ENCODE data around the gene NSUN6.

Gene NSUN6

DNA sequence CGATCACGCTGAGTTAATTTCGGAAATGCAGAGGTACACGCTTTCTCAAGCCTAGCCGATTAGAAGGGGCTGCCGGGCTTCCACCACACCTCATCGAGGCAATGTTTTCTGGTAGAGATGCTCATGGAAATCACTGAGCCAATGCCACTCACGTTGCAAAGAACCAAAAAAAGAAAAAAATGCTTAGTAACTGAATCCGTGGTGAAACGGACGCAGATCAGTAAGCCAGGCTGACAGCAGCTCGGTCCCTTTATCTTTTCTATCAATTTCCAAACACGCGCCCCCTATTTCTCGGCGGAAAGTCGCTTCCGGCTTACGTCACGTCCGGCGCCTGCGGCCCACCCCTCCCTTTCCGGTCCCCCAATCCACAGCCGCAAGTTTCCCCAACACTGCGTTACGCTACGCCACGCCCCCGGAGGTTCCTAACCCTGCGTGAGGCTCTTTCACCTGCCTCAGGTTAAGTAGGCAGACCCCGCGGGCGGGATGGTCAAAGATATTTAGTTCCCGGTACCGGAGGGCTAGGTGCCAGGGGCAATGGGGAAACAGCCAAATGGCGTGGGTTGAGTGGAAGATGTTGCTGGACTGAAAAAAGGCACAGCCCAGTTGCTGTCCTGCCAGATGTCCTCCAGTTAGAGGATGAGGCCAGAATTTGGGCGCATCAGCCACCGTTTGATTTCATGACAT is at the start of gene NSUN6:
Gene NSUN6, minus strand, starts transcription at position 264 of the 684 bp plus-strand sequence. CDS start 384 bp downstream, outside the sequence.
- DNase-seq (ENCODE audit: low read depth) = peak; percentile 71

- DNase-seq (ENCODE audit: low read depth) = no peak
Observed at GRCh38 chr10:18699849-18700840, 48.8 kb upstream of the NSUN6 start.

- no peak for DNase-seq (ENCODE audit: low read depth)
Observed at GRCh38 chr10:18690541-18690940, 39.2 kb upstream of the NSUN6 start.

DNA sequence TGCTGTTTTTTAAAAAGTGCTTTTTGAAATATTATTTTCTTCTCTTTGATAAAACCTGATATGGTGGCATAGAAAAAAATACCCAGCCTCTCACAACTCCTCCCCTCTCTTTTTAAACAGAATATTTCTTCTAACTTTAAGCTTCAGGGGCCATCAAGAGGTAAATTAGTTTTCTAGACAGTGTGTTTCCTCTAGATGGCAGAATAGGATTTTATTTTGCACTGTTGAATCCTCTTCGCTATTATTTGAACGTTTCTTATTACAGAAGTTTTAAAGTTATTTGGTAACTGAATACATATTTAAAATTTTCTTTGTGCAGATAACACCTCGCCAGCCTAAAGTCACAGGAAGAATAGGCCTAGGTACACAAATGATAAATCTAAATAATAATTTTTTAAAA is 38.1 kb upstream of the NSUN6 start:
- no peak for DNase-seq (ENCODE audit: low read depth)

DNA sequence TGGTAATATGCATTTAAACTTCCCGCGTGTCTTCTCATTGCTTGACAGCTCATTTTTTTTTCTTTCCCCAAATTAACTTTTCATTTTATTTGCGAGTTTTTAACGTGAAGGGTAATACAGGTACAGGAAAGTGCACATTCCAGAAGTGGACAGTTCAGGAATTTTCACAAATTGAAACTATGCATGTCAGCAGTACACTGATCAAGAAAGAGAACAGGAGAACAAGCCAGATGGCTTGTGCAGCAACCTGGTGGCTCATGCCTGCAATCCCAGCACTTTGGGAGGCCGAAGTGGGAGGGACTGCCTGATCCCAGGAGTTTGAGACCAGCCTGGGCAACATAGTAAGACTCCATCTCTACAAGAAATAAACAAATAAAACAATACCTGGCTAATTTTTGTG is 36.3 kb upstream of the NSUN6 start:
- DNase-seq (ENCODE audit: low read depth) = no peak

GRCh38 chr10:18687195-18687594 is 35.8 kb upstream of the NSUN6 start:
- DNase-seq (ENCODE audit: low read depth) = no peak

DNA sequence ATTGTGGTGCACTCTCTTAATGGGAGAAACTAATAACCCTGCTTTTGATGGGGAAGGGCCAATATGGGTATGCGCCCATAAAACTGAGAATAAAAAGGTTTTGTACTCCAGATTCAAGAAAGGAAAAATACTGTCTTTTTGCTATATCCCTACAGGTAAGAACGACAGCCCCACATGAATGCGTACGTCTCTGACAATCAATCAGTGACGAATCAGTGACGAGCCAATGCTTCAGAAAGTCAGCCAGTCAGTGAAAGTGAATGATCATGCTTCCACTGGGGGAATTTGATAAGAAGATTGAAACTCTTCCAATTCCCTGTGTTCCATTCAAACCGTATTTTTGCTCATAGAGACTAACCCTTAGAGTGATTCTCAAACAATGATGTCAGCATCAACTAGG is 34.2 kb upstream of the NSUN6 start:
- no peak for DNase-seq (ENCODE audit: low read depth)

GRCh38 chr10:18684953-18685352 is 33.6 kb upstream of the NSUN6 start:
- no peak for DNase-seq (ENCODE audit: low read depth)

- DNase-seq (ENCODE audit: low read depth) = no peak
Observed at GRCh38 chr10:18684416-18684815, 33.0 kb upstream of the NSUN6 start.

- DNase-seq (ENCODE audit: low read depth) = no peak
Observed at GRCh38 chr10:18683427-18683826, 32.0 kb upstream of the NSUN6 start.

DNA sequence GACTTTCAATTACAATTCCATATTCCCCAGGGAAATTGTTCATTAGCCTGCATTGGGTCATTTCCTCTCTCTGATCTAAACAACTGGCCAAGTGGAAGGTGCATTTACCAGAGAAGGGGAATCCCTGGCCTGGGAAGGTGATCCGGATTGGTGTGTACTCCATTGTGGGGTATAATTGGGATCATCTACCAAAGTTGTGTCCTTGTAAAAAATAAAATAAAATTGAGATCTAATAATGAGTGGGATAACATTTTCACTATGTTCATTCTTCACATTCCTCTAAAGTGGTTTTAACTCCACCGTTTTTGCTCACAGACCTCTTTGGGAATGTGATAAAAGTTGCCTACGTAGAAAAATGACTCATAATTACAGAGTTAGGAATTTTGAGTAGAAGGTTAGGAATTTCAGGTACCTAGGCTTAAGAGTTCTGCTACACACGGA is 30.6 kb upstream of the NSUN6 start:
- no peak for DNase-seq (ENCODE audit: low read depth)

- DNase-seq (ENCODE audit: low read depth) = no peak
Observed at GRCh38 chr10:18681366-18681765, 30.0 kb upstream of the NSUN6 start.

GRCh38 chr10:18680754-18681153 is 29.4 kb upstream of the NSUN6 start:
- DNase-seq (ENCODE audit: low read depth) = no peak

GRCh38 chr10:18675086-18675801 is 23.9 kb upstream of the NSUN6 start:
- DNase-seq (ENCODE audit: low read depth) = no peak

GRCh38 chr10:18668026-18668425 is 16.6 kb upstream of the NSUN6 start:
- no peak for DNase-seq (ENCODE audit: low read depth)

DNA sequence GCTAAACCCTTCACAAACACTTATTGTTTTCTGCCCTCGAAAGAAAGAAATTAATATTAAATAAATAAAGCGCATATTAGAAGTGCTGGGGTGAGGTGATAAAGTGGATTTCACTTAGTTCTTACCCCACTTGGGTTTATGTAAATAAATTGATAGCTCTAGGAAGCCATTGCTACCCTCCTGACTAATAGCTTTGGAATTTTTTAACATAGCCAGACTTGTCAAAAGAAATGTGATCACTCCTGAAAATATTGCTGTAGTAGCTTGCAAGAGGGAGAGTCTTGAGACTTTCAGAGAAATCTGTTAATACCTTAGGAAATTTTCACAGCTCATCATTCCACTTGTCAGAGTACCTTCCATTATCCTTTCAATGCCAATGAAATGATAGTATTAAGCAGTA is 15.4 kb upstream of the NSUN6 start:
- DNase-seq (ENCODE audit: low read depth) = no peak

GRCh38 chr10:18665815-18666558 is 14.6 kb upstream of the NSUN6 start:
- DNase-seq (ENCODE audit: low read depth) = no peak

- DNase-seq (ENCODE audit: low read depth) = no peak
Observed at GRCh38 chr10:18664841-18665478, 13.6 kb upstream of the NSUN6 start.

DNA sequence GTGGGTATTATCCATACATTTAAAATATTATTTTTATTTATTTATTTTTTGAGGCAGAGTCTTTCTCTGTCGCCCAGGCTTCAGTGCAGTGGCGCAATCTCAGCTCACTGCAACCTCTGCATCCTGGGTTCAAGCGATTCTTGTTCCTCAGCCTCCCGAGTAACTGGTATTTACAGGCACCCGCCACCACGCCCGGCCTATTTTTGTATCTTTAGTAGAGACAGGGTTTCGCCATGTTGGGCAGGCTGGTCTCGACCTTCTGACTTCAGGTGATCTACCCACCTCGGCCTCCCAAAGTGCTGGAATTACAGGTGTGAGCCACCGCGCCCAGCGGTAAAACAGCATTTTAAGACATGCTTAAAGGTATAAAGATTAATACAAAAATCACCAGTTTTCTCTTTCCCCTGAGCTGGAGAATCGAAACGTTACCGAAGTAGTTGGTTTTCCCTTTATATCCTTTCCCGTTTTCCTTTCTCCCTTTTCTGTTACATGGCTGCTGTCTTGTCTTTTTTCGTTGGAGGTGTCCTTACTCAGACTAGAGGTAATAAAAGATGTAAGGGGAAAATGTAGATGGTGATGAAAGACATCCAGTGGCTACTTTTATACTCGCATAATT is 9.5 kb upstream of the NSUN6 start:
- DNase-seq (ENCODE audit: low read depth) = no peak

- DNase-seq (ENCODE audit: low read depth) = no peak
Observed at GRCh38 chr10:18659819-18660535, 8.6 kb upstream of the NSUN6 start.
